A673 (cell line): ENCODE measurements around the gene CDYL2.

ENCODE experiments used
- EZH2 ChIP-seq: fragments of 200-600 bp; sonication (generic); IDR thresholded peaks from 2 replicates; pipeline ENCODE4 v1.6.1; 2017; ENCODE audit warnings: borderline replicate concordance, low read depth, mild to moderate bottlenecking, mixed read lengths, antibody characterized with exemption, low read length; ENCODE audit not compliant: poor library complexity, severe bottlenecking
- TF ChIP-seq, protein P1 (sequence below): fragments of 300-800, 200-600 bp; sonication (generic); conservative IDR thresholded peaks from 2 replicates; pipeline ENCODE4 v1.5.1; 2017; ENCODE audit warnings: low read depth, mild to moderate bottlenecking, antibody characterized with exemption, low read length, moderate library complexity, mixed read lengths

GRCh38 chr16:80848862-80849261 lies 44.5 kb upstream of the CDYL2 start:
- TF ChIP-seq, protein P1, sequence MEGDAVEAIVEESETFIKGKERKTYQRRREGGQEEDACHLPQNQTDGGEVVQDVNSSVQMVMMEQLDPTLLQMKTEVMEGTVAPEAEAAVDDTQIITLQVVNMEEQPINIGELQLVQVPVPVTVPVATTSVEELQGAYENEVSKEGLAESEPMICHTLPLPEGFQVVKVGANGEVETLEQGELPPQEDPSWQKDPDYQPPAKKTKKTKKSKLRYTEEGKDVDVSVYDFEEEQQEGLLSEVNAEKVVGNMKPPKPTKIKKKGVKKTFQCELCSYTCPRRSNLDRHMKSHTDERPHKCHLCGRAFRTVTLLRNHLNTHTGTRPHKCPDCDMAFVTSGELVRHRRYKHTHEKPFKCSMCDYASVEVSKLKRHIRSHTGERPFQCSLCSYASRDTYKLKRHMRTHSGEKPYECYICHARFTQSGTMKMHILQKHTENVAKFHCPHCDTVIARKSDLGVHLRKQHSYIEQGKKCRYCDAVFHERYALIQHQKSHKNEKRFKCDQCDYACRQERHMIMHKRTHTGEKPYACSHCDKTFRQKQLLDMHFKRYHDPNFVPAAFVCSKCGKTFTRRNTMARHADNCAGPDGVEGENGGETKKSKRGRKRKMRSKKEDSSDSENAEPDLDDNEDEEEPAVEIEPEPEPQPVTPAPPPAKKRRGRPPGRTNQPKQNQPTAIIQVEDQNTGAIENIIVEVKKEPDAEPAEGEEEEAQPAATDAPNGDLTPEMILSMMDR, result no peak
- no peak for TF ChIP-seq EZH2
